ENCODE results near the gene ZGLP1.

The ZGLP1 gene

GRCh38 chr19:10329555-10329954 lies 19.9 kb upstream of the ZGLP1 start:
- DNase-seq, result no peak
- in situ Hi-C loops (cut with HindIII; ENCODE audit: low pct_ligation_motif_present, low pct_unique_long_range_greater_than_20kb, low sequenced_read_pairs), result no loop called here

DNA sequence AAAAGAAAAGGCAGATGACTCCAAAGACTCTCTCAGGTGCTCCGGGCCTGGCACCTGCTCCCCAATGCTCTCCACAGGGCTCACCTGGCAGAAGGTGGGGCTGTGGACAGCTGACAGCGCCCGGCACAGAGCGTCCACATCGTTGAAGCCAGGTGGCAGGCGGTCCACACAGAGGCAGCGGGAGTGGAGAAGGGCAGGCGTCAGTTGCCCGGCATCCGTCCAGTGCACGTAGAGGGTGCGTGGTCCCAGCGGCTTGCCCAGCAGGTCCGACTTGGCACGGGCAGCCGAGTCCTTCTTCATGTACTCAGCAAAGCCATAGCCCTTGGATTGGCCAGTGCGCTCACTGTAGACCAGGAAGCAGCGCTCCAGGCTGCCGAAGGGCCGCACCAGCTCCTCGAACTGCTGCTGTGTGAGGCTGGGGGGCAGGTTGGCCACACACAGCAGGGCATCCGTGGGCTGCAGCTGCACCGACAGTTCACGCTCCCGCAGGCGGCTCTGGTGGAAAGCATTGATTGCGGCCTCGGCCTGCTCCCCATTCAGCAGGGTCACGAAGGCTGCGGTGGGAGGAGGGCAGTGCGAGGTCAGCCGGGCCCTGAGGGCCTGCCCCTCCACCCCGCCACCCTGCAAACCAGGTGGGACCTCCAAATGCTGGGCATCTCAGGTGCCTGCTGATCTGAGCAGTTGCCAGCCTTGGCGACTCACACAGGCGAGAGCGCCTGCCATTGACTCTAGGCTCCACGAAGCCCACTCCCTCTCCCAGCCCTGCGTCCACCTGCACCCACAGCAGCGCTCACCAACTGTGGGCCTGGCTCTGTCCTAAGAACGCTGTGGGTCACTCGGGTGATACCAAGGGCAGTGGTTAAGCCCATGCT lies 19.2 kb upstream of the ZGLP1 start:
- no peak for DNase-seq
- in situ Hi-C loops (cut with HindIII; ENCODE audit: low pct_ligation_motif_present, low pct_unique_long_range_greater_than_20kb, low sequenced_read_pairs), result no loop called here

GRCh38 chr19:10327793-10328192 lies 18.2 kb upstream of the ZGLP1 start:
- no peak for DNase-seq
- in situ Hi-C loops (cut with HindIII; ENCODE audit: low pct_ligation_motif_present, low pct_unique_long_range_greater_than_20kb, low sequenced_read_pairs), result no loop called here

GRCh38 chr19:10325732-10326131 lies 16.1 kb upstream of the ZGLP1 start:
- DNase-seq, result no peak
- in situ Hi-C loops (cut with HindIII; ENCODE audit: low pct_ligation_motif_present, low pct_unique_long_range_greater_than_20kb, low sequenced_read_pairs), result no loop called here

DNA sequence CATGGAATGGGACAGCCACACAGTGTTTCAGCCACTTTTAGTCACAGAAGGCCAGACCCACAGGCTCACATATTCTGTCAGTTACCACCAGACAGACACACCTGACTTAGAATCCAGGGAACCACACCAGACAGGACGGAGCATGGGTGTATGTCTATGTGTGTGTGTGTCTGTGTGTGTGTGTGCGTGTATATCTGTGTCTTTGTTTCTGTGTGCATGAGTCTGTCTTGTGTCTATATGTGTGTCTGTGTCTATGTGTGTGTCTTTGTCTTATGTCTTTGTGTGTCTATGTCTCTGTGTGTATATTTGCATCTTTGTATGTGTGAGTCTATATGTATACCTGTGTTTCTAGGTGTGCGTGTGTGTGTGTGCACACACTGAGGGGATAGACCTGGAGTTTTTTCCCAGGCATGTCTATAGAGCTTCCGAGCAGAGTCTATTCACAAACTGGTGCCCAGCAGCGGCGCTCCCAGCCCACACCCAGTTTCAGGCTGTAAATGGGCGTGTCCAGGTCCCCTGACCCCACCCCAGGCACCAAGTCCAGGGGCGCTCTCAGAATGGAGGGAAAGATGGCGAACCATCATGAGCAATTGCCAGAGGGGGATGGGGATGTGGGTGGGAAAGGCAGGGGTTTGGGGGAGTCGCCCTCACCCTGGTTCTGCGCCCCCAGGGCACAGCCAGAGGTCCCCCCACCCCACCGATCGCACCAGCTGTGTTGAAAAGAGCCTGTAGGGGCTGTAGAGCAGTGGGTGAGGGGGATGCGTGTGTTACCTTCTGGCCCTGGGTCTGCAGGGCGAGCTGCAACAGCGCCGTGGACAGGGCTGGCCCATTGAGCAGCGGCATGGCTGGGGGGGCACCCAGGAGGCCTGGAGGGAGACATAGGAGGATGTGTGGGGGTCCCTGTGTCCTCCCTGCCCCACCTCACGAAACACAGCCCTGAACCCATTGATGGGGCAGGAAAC lies 12.5 kb upstream of the ZGLP1 start:
- in situ Hi-C loops (cut with HindIII; ENCODE audit: low pct_ligation_motif_present, low pct_unique_long_range_greater_than_20kb, low sequenced_read_pairs), result no loop called here

DNA sequence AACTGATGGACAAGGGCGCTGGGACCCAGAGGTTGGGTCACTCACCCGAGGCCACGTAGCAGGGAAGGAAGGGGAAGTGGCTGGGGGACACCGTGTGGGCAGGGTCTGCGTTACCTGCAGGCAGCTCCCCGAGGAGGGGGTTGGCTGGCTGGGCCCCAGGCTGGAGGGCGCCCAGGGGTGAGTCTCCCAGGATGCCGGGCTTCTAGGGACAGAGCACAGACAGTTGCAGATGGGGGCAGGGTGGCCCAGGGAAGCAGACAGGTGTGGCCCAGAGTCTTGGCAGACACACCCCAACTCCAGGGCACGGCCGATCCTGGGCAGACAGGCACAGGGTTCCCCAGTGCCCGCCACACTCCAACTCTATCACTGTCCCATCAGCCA lies 11.8 kb upstream of the ZGLP1 start:
- DNase-seq, result no peak
- in situ Hi-C loops (cut with HindIII; ENCODE audit: low pct_ligation_motif_present, low pct_unique_long_range_greater_than_20kb, low sequenced_read_pairs), result no loop called here

More for the DNA sequence above, 12.5 kb upstream of the ZGLP1 start:
- no peak for DNase-seq

DNA sequence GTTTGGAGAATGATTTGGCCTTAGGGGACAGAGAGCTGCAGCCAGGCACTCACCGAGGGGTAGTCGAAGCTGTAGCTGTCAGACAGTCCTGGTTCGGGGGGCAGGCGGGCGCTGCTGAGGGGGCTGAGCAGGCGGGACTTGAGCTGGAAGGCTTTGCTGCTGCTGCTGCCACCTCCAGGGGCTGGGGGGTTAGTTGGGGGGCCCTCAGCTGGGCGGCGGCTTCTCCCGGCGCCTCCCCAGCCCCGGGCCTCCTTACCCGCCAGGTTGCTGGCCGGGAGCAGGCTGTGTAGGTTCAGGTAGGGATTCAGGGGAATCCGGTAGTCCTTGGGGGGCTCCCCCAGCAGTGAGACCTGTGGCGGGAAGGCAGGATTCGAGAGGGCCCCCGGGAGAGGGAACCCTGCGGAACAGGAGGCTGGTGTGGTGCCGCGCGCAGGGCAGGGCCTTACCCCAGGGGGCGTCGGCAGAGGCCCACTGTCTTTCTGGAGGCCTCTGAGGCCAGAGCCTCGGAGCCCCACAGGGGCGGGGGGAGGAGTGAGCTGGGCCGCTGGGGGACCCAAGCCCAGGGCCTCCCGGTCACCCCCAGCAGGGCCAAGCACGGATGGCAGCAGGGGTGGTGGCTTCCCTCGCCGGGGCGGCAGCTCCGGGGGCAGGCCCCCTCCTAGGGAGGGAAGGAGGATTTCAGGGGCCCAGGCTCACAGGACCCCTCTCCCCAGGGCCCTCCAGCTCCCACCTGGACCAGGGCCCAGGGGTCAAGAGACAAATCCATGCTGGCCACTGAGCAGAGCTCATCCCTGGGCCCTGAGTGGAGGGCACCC lies 11.2 kb upstream of the ZGLP1 start:
- in situ Hi-C loops (cut with HindIII; ENCODE audit: low pct_ligation_motif_present, low pct_unique_long_range_greater_than_20kb, low sequenced_read_pairs), result no loop called here
- no peak for DNase-seq

DNA sequence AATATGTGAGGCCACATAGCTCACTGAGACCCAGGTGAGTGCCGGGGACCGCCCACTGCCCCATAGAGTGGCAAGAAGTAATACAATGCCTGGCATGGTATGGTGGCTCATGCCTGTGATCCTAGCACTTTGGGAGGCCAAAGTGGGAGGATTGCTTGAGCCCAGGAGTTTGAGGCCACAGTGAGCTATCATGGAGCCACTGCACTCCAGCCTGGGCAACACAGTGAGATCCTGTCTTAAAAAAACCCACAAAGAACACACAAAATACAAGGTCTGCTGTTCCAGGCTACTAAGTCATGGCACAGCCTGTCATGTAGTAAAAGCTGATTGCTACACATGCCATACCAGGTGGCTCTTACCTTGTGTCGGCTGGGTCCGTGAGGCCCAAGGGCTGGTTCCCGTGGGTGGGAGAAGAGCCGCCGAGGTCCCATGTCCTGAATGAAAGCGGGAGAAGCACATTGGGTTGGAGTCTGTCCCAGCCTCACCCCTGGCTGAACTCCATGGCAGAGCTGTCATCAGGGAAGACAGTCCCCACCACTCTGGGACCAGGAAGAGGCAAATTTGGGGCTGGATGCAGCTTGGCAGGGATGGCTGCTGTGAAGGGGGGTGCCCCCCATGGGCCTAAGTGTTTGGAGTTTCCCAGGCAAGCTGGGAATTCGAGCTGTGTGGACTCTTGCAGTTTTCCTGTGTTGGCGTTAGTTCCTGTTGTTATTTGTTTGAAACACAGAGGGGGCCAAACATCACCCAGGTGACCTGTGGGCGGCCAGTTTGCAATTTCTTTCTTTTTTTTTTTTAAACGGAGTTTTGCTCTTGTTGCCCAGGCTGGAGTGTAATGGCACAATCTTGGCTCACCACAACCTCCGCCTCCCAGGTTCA lies 9.4 kb upstream of the ZGLP1 start:
- in situ Hi-C loops (cut with HindIII; ENCODE audit: low pct_ligation_motif_present, low pct_unique_long_range_greater_than_20kb, low sequenced_read_pairs), result no loop called here
- DNase-seq, result no peak

- DNase-seq, result no peak
- in situ Hi-C loops (cut with HindIII; ENCODE audit: low pct_ligation_motif_present, low pct_unique_long_range_greater_than_20kb, low sequenced_read_pairs), result no loop called here
Observed at GRCh38 chr19:10317857-10318462, 8.3 kb upstream of the ZGLP1 start.

- DNase-seq, result no peak
- in situ Hi-C loops (cut with HindIII; ENCODE audit: low pct_ligation_motif_present, low pct_unique_long_range_greater_than_20kb, low sequenced_read_pairs), result no loop called here
Observed at GRCh38 chr19:10317045-10317856, 7.6 kb upstream of the ZGLP1 start.

DNA sequence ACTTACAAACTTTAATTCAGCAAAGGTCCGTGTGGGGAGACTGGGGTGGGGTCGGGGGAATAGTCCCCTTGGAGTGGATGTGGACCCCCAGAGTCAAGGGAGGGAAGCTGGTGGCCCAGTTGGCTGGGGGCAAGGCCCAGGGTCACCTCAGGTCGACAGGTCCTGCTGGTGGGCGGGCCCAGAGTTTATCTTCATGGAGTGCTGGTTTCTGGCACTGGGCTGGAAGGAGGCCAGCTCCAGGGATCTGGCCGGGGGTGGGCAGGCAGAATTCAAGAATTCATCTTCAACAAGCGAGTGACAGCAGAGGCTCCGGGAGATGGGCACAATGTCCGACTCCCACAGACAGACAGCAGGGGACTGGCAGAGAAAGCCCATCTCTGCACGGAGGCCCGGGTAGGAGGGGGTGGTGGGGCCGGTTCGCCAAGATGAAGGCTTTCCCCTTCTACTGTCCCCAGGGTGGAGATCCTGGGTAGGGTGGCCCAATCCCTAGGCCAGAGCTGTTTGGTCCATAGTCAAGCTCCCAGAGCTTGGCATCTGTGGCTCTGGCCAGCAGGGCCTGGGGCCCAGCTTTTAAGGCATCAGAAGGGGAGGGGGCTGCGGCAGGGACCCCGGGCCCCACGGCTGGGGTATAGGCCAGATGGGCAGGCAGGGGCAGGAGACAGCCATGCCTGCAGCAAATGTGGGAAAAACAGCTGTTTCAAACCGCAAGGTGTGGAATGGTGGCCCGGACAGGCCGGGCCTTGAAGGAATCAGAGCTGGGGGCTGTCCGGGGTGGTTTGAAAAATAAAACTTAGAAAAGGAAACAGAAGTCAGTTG lies 6.8 kb upstream of the ZGLP1 start:
- no peak for DNase-seq
- in situ Hi-C loops (cut with HindIII; ENCODE audit: low pct_ligation_motif_present, low pct_unique_long_range_greater_than_20kb, low sequenced_read_pairs), result no loop called here

GRCh38 chr19:10315335-10316214 lies 6.0 kb upstream of the ZGLP1 start, which contains the start of gene FDX2:
FDX2 (minus strand) TSS chr19:10316015; CDS start chr19:10315996, 19 bp downstream.
- in situ Hi-C loops (cut with HindIII; ENCODE audit: low pct_ligation_motif_present, low pct_unique_long_range_greater_than_20kb, low sequenced_read_pairs), result no loop called here
- peak; percentile 72 for DNase-seq

DNA sequence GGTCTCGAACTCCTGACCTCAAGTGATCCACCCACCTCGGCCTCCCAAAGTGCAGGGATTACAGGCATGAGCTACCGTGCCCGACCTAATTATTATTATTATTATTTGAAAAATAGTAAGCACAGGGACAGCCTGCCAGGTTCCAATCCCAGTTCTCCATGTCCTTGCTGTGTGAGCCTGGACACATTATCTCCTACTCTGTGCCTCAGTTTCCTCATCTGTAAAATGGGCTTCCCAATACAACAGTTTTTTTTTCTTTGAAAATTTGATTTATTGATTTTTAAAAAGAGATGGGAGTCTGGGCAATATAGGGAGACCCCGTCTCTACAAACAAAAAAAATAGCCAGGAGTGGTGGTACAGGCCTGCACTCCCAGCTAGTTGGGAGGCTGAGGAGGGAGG lies 3.3 kb downstream of the ZGLP1 start:
- in situ Hi-C loops (cut with HindIII; ENCODE audit: low pct_ligation_motif_present, low pct_unique_long_range_greater_than_20kb, low sequenced_read_pairs), result no loop called here
- DNase-seq, result no peak

- no peak for DNase-seq
- in situ Hi-C loops (cut with HindIII; ENCODE audit: low pct_ligation_motif_present, low pct_unique_long_range_greater_than_20kb, low sequenced_read_pairs), result no loop called here
Observed at GRCh38 chr19:10305139-10305806, 4.3 kb downstream of the ZGLP1 start.

All from ACHN (cell line).